Liver (tissue), 9 donors: ENCODE measurements around the gene SASH1. TPM values are rescaled to one million over a fixed set of nuclear protein-coding genes. Genes with fewer than 3 reads are reported as not detected.

Experiments used
- DNase-seq: peaks from one replicate; pipeline ENCODE4 v3.0.0-alpha.2; 2017; ENCODE audit warnings: low spot score
- H3K27ac ChIP-seq, 2 donors: one replicate each; pipeline ENCODE4 v1.7.0; 2013; ENCODE audit warnings: inconsistent platforms in 2 of 2, low read length in 2 of 2, control low read depth in 1 of 2, low read depth in 1 of 2, mild to moderate bottlenecking in 1 of 2
- H3K27me3 ChIP-seq, 4 donors: one replicate each; pipeline versions ENCODE4 v1.6.1 to v1.7.0; 2013; ENCODE audit warnings: low read length in 3 of 4, inconsistent platforms in 1 of 4, mild to moderate bottlenecking in 1 of 4, moderate library complexity in 1 of 4; ENCODE audit not compliant: control insufficient read depth in 4 of 4, insufficient read depth in 4 of 4
- H3K36me3 ChIP-seq, 4 donors: one replicate each; pipeline versions ENCODE4 v1.6.1 to v1.7.0; 2013; ENCODE audit warnings: low read length in 3 of 4, mild to moderate bottlenecking in 3 of 4, low read depth in 1 of 4, moderate library complexity in 1 of 4; ENCODE audit not compliant: control insufficient read depth in 4 of 4, insufficient read depth in 3 of 4
- H3K4me1 ChIP-seq, 4 donors: one replicate each; pipeline versions ENCODE4 v1.6.1 to v1.7.0; 2013; ENCODE audit warnings: low read length in 3 of 4, mild to moderate bottlenecking in 3 of 4, moderate library complexity in 1 of 4; ENCODE audit not compliant: control insufficient read depth in 4 of 4, insufficient read depth in 4 of 4
- H3K4me3 ChIP-seq, 3 donors: one replicate each; pipeline versions ENCODE4 v1.6.1 to v1.7.0; 2013; ENCODE audit warnings: low read length in 3 of 3, control low read depth in 1 of 3, low read depth in 1 of 3, mild to moderate bottlenecking in 1 of 3
- H3K9ac ChIP-seq, 2 donors: one replicate each; pipeline ENCODE4 v1.7.0; 2013; ENCODE audit warnings: low read length in 2 of 2, mild to moderate bottlenecking in 2 of 2, moderate library complexity in 2 of 2, control low read depth in 1 of 2, low read depth in 1 of 2
- H3K9me3 ChIP-seq, 4 donors: one replicate each; pipeline versions ENCODE4 v1.6.1 to v1.7.0; 2013; ENCODE audit warnings: low read length in 3 of 4; ENCODE audit not compliant: control insufficient read depth in 4 of 4
- ATF3 ChIP-seq: IDR thresholded peaks from 2 replicates; pipeline ENCODE4 v1.6.1; 2016; ENCODE audit warnings: antibody characterized with exemption
- CTCF ChIP-seq: fragments of 150-350 bp; IDR thresholded peaks from 2 replicates; pipeline ENCODE4 v1.5.1; 2017; ENCODE audit warnings: improper control_type of control experiment, low read depth, low read length; ENCODE audit not compliant: missing input control
- EGR1 ChIP-seq, 2 donors: IDR thresholded peaks; 2 replicates each; pipeline ENCODE4 v1.6.1; 2016 to 2018; ENCODE audit warnings: antibody characterized with exemption in 2 of 2, low read depth in 2 of 2
- FOXA1 ChIP-seq: IDR thresholded peaks from 2 replicates; pipeline ENCODE4 v1.6.1; 2016; ENCODE audit warnings: antibody characterized with exemption
- FOXA2 ChIP-seq: IDR thresholded peaks from 2 replicates; pipeline ENCODE4 v1.6.1; 2016; ENCODE audit warnings: antibody characterized with exemption
- GABPA ChIP-seq, 2 donors: IDR thresholded peaks in 1 of 2; conservative IDR thresholded peaks in 1 of 2; 2 replicates each; pipeline ENCODE4 v1.6.1; 2016; ENCODE audit warnings: antibody characterized with exemption in 2 of 2, mild to moderate bottlenecking in 1 of 2, moderate library complexity in 1 of 2
- HNF4A ChIP-seq, 2 donors: conservative IDR thresholded peaks; 2 replicates each; pipeline ENCODE4 v1.6.1; 2016; ENCODE audit warnings: antibody characterized with exemption in 2 of 2, mild to moderate bottlenecking in 2 of 2
- HNF4G ChIP-seq: IDR thresholded peaks from 2 replicates; pipeline ENCODE4 v1.6.1; 2016; ENCODE audit warnings: antibody characterized with exemption
- JUND ChIP-seq, 2 donors: IDR thresholded peaks; 2 replicates each; pipeline ENCODE4 v1.6.1; 2016; ENCODE audit warnings: antibody characterized with exemption in 2 of 2
- MAX ChIP-seq: IDR thresholded peaks from 2 replicates; pipeline ENCODE4 v1.6.1; 2016; ENCODE audit warnings: antibody characterized with exemption
- NR2F2 ChIP-seq: IDR thresholded peaks from 2 replicates; pipeline ENCODE4 v1.6.1; 2016; ENCODE audit warnings: antibody characterized with exemption
- RAD21 ChIP-seq, 2 donors: IDR thresholded peaks; 2 replicates each; pipeline ENCODE4 v1.6.1; 2016; ENCODE audit warnings: antibody characterized with exemption in 2 of 2, mild to moderate bottlenecking in 2 of 2
- REST ChIP-seq: IDR thresholded peaks from 2 replicates; pipeline ENCODE4 v1.6.1; 2016; ENCODE audit warnings: antibody characterized with exemption, mild to moderate bottlenecking
- RXRA ChIP-seq, 2 donors: IDR thresholded peaks; 2 replicates each; pipeline ENCODE4 v1.6.1; 2017 to 2018; ENCODE audit warnings: antibody characterized with exemption in 2 of 2, mild to moderate bottlenecking in 1 of 2
- SP1 ChIP-seq: IDR thresholded peaks from 2 replicates; pipeline ENCODE4 v1.6.1; 2018; ENCODE audit warnings: antibody characterized with exemption, mild to moderate bottlenecking
- TAF1 ChIP-seq: conservative IDR thresholded peaks from 2 replicates; pipeline ENCODE4 v1.6.1; 2016; ENCODE audit warnings: antibody characterized with exemption, mild to moderate bottlenecking
- YY1 ChIP-seq: IDR thresholded peaks from 2 replicates; pipeline ENCODE4 v1.6.1; 2016; ENCODE audit warnings: antibody characterized with exemption, mild to moderate bottlenecking
- ZBTB33 ChIP-seq: IDR thresholded peaks from 2 replicates; pipeline ENCODE4 v1.6.1; 2016; ENCODE audit warnings: antibody characterized with exemption
- WGBS: extraction: QIAGEN DNeasy Blood & Tissue Kit; methylation state at CpG from one replicate; pipeline ENCODE4 v1.1.7; 2013; 5-methylcytosine and 5-hydroxymethylcytosine counted together
- polyA plus RNA-seq, 2 donors: library from polyadenylated mRNA; stranded (reverse) in 1 of 2; unstranded in 1 of 2; fragments of 200-250 nt in 1 of 2; fragments of >200 nt in 1 of 2; fragmentation: Nextera tagmentation in 1 of 2; extraction: Ambion mirVana in 1 of 2; gene quantifications; one replicate each; pipeline versions ENCODE4 v1.2.1 to v1.2.3, GENCODE V29; 2013 to 2015
- total RNA-seq, 2 donors: library from RNA; depleted of rRNA; stranded (reverse); fragments of >200 nt; gene quantifications; one replicate each; pipeline ENCODE4 v1.2.3, GENCODE V29; 2014
- donor health status: healthy.
- donor health status: healthy.
- donor health status: healthy.
- donor health status: healthy.
- donor health status: healthy.

SASH1 gene
- total and polyA plus RNA-seq, 4 donors, result 3.5 to 16.4 (median 7.6) TPM

GRCh38 chr6:148452876-148453275, 110.2 kb downstream of the SASH1 start:
- no peak for TF ChIP-seq JUND (IDR thresholded peaks at IDR 0.05)
- no peak for TF ChIP-seq REST
- no peak for TF ChIP-seq GABPA (IDR thresholded peaks at IDR 0.05 in 1 of 2, conservative IDR thresholded peaks at IDR 0.05 in 1 of 2)
- TF ChIP-seq HNF4A (conservative IDR thresholded peaks at IDR 0.05), result no peak
- TF ChIP-seq HNF4G, result no peak
- no peak for TF ChIP-seq FOXA1
- TF ChIP-seq NR2F2, result no peak
- TF ChIP-seq ATF3, result no peak
- TF ChIP-seq ZBTB33, result no peak
- no peak for TF ChIP-seq RXRA (IDR thresholded peaks at IDR 0.05)
- no peak for TF ChIP-seq TAF1
- TF ChIP-seq EGR1 (IDR thresholded peaks at IDR 0.05; ENCODE audit: low read depth in 2 of 2), result no peak
- TF ChIP-seq FOXA2, result no peak
- TF ChIP-seq RAD21 (IDR thresholded peaks at IDR 0.05), result no peak
- no peak for TF ChIP-seq SP1
- no peak for TF ChIP-seq YY1
- no peak for TF ChIP-seq CTCF
- Histone ChIP-seq H3K27me3 (no peaks in the 10 kb centered on the region), H3K9ac (no peak overlapping the region), H3K36me3 (no peaks in the 10 kb centered on the region), H3K9me3 (no peaks in the 10 kb centered on the region), H3K4me3 (no peak overlapping the region), H3K27ac (no peak overlapping the region), H3K4me1 (peaks cover 0 to 1% (median 0%) of the 10 kb centered on the region in 4 donors)
- WGBS, result 91% methylated on average over 16 of the region's 16 CpGs
- DNase-seq, result no peak

- Histone ChIP-seq H3K9ac (no peak overlapping the region), H3K4me3 (no peak overlapping the region), H3K27ac (no peak overlapping the region), H3K9me3 (no peaks in the 10 kb centered on the region), H3K27me3 (no peaks in the 10 kb centered on the region), H3K36me3 (no peaks in the 10 kb centered on the region), H3K4me1 (peaks cover 0 to 1% (median 0%) of the 10 kb centered on the region in 4 donors)
- WGBS, result 96% methylated on average over 7 of the region's 7 CpGs
- DNase-seq, result no peak
- TF ChIP-seq YY1 (no peak), GABPA (IDR thresholded peaks at IDR 0.05 in 1 of 2, conservative IDR thresholded peaks at IDR 0.05 in 1 of 2) (no peak), TAF1 (no peak), JUND (IDR thresholded peaks at IDR 0.05) (no peak), EGR1 (IDR thresholded peaks at IDR 0.05; ENCODE audit: low read depth in 2 of 2) (no peak), REST (no peak), MAX (no peak), HNF4A (conservative IDR thresholded peaks at IDR 0.05) (no peak), FOXA1 (no peak), CTCF (no peak)
Observed at GRCh38 chr6:148453906-148454305, 111.3 kb downstream of the SASH1 start.
